Upper lobe of left lung (tissue), 6 donors: ENCODE results near the gene AMOTL1. TPM values are rescaled to one million over a fixed set of nuclear protein-coding genes. Genes with fewer than 3 reads are reported as not detected.

Experiments used
- ATAC-seq, 2 donors: fragments of 200-7000 bp; cut with Tn5 transposase; one replicate each; pipeline ENCODE4 v1.9.1; 2022; ENCODE audit warnings: mild to moderate bottlenecking in 2 of 2, moderate library complexity in 2 of 2; ENCODE audit not compliant: low FRiP score in 2 of 2
- DNase-seq, 2 donors: peaks; one replicate each; pipeline ENCODE4 v3.0.0-alpha.2; 2019 to 2020
- H3K27ac ChIP-seq, 4 donors: fragments of 200-600 bp; sonication (generic); one replicate each; pipeline ENCODE4 v1.5.1; 2016 to 2019
- H3K27me3 ChIP-seq, 4 donors: fragments of 200-600 bp; sonication (generic); one replicate each; pipeline ENCODE4 v1.5.1; 2017 to 2019
- H3K36me3 ChIP-seq, 4 donors: fragments of 200-600 bp; sonication (generic); one replicate each; pipeline ENCODE4 v1.5.1; 2016 to 2019
- H3K4me1 ChIP-seq, 4 donors: fragments of 200-600 bp; sonication (generic); one replicate each; pipeline ENCODE4 v1.5.1; 2018 to 2019
- H3K4me3 ChIP-seq, 4 donors: fragments of 200-600 bp; sonication (generic); one replicate each; pipeline ENCODE4 v1.5.1; 2017 to 2019; ENCODE audit warnings: mild to moderate bottlenecking in 2 of 4, moderate library complexity in 1 of 4
- H3K9me3 ChIP-seq, 4 donors: fragments of 200-600 bp; sonication (generic); one replicate each; pipeline ENCODE4 v1.5.1; 2018 to 2019
- EP300 ChIP-seq, 4 donors: sonication (generic); formaldehyde crosslinking; IDR thresholded peaks; one replicate each; pipeline ENCODE4 v1.5.1; 2017; ENCODE audit warnings: antibody characterized with exemption in 4 of 4, control low read depth in 2 of 4
- POLR2A ChIP-seq, 4 donors: fragments of 450-650 bp; IDR thresholded peaks; one replicate each; pipeline ENCODE4 v1.5.1; 2016 to 2017; ENCODE audit warnings: antibody characterized with exemption in 4 of 4, mild to moderate bottlenecking in 2 of 4
- POLR2AphosphoS5 ChIP-seq, 2 donors: sonication (generic); formaldehyde crosslinking; IDR thresholded peaks; one replicate each; pipeline ENCODE4 v1.5.1; 2017; ENCODE audit warnings: antibody characterized with exemption in 2 of 2
- WGBS, 2 donors: methylation state at CpG; one replicate each; pipeline ENCODE4 v1.1.5; 2017 to 2018; 5-methylcytosine and 5-hydroxymethylcytosine counted together
- total RNA-seq, 6 donors: library from RNA; depleted of rRNA in 4 of 6; stranded (reverse); fragments of >200 nt in 4 of 6; gene quantifications; one replicate each; pipeline versions ENCODE4 v1.1.0 to v1.2.1, GENCODE V29; 2016 to 2021
- TF ChIP-seq, protein P1 (sequence below), 6 experiments: fragments of 450-650 bp in 4 of 6; fragments of 200-600 bp in 2 of 6; sonication (generic) in 2 of 6; IDR thresholded peaks; one replicate each; pipeline ENCODE4 v1.5.1; 2016 to 2019; ENCODE audit warnings: antibody characterized with exemption in 6 of 6
- donor health status: DM: no; HTN: no; CAD: no; lungs with moderate emphysema.
- donor health status: DM: no; HTN: yes; CAD: no; lungs with severe emphysema.

AMOTL1 gene
- total RNA-seq, 6 donors from 2014 or later = 30.4 to 54.7 (median 46.1) TPM

DNA sequence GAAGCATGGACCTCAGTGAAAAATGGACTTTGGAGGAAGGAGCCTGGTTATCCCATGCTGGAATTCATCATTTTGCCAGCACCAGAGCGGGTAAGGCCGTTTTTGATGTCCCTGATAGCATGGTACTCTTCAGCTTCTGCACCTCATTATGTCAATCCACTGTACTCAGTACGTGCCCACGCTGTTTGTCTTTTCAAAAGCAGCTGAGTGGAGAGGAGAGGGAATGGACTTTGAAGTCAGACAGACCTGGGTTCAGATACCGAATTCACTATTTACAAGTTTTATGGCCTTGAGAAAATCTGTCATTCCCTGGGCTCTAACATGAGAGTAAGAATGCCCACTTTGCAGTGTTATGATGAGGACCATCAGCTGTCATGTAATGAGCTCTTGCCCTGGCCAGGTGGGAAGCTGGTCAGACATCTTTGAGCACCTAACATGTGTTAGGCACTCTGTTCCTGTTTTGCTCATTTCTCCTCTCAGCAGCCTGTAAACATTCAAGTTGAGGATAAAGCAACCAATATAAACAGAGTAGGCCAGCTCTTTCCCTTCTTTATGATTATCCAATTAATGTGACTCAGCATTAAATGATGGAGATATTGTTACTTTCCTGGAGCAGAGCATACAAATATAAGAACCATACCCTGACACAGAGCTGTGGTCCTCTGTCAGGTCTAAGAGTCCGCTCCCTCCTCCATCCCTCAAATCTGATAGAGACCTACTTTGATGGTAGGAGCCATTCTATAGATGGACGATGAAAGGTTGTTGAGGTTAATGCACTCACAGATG is 39.0 kb upstream of the AMOTL1 start:
- ATAC-seq (no peak), DNase-seq (no peak)
- H3K27me3 ChIP-seq = no peaks in the 10 kb centered on the region
- H3K27ac ChIP-seq = no peak overlapping the region
- 80 to 84% methylated on average over 7 of the region's 7 CpGs for WGBS, 2 donors
- TF ChIP-seq POLR2A (IDR thresholded peaks at IDR 0.05) (no peak), POLR2AphosphoS5 (IDR thresholded peaks at IDR 0.05) (no peak), EP300 (IDR thresholded peaks at IDR 0.05) (no peak)
- TF ChIP-seq, protein P1, sequence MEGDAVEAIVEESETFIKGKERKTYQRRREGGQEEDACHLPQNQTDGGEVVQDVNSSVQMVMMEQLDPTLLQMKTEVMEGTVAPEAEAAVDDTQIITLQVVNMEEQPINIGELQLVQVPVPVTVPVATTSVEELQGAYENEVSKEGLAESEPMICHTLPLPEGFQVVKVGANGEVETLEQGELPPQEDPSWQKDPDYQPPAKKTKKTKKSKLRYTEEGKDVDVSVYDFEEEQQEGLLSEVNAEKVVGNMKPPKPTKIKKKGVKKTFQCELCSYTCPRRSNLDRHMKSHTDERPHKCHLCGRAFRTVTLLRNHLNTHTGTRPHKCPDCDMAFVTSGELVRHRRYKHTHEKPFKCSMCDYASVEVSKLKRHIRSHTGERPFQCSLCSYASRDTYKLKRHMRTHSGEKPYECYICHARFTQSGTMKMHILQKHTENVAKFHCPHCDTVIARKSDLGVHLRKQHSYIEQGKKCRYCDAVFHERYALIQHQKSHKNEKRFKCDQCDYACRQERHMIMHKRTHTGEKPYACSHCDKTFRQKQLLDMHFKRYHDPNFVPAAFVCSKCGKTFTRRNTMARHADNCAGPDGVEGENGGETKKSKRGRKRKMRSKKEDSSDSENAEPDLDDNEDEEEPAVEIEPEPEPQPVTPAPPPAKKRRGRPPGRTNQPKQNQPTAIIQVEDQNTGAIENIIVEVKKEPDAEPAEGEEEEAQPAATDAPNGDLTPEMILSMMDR (IDR thresholded peaks at IDR 0.05) = no peak
- H3K9me3 ChIP-seq = no peaks in the 10 kb centered on the region
- peaks cover 4 to 15% (median 10%) of the 10 kb centered on the region in 4 donors for H3K4me1 ChIP-seq
- H3K4me3 ChIP-seq = no peak overlapping the region
- H3K36me3 ChIP-seq = no peaks in the 10 kb centered on the region

GRCh38 chr11:94730153-94730552 is 38.0 kb upstream of the AMOTL1 start:
- H3K9me3 ChIP-seq = no peaks in the 10 kb centered on the region
- H3K27me3 ChIP-seq = no peaks in the 10 kb centered on the region
- no peak for DNase-seq
- TF ChIP-seq, protein P1 (IDR thresholded peaks at IDR 0.05) = no peak
- TF ChIP-seq POLR2A (IDR thresholded peaks at IDR 0.05) (no peak), EP300 (IDR thresholded peaks at IDR 0.05) (no peak), POLR2AphosphoS5 (IDR thresholded peaks at IDR 0.05) (no peak)
- no peak for ATAC-seq
- no peaks in the 10 kb centered on the region for H3K36me3 ChIP-seq
- H3K4me1 ChIP-seq = peaks cover 4 to 15% (median 10%) of the 10 kb centered on the region in 4 donors
- peak overlapping the region in 1 of 4 donors; percentile 77 for H3K27ac ChIP-seq
- WGBS, 2 donors = 73 to 100% methylated on average over 1 of the region's 1 CpG
- H3K4me3 ChIP-seq = no peak overlapping the region

- Histone ChIP-seq H3K9me3 (no peaks in the 10 kb centered on the region), H3K27me3 (no peaks in the 10 kb centered on the region), H3K4me3 (no peak overlapping the region), H3K4me1 (peaks cover 4 to 15% (median 10%) of the 10 kb centered on the region in 4 donors), H3K27ac (peak overlapping the region; percentile 67 to 77 (median 72)), H3K36me3 (no peaks in the 10 kb centered on the region)
- WGBS, 2 donors = 62 to 69% methylated on average over 2 to 3 of the region's 3 CpGs
- DNase-seq = no peak
- peak; percentile 38 to 89 for ATAC-seq
- TF ChIP-seq EP300 (IDR thresholded peaks at IDR 0.05) (peak in 2 of 4 donors; percentile 44 to 69), POLR2AphosphoS5 (IDR thresholded peaks at IDR 0.05) (peak in 1 of 2 donors; percentile 19)
- TF ChIP-seq, protein P1 (IDR thresholded peaks at IDR 0.05) = no peak
These were observed 36.1 kb upstream of the AMOTL1 start for GRCh38 chr11:94731880-94732601.

DNA sequence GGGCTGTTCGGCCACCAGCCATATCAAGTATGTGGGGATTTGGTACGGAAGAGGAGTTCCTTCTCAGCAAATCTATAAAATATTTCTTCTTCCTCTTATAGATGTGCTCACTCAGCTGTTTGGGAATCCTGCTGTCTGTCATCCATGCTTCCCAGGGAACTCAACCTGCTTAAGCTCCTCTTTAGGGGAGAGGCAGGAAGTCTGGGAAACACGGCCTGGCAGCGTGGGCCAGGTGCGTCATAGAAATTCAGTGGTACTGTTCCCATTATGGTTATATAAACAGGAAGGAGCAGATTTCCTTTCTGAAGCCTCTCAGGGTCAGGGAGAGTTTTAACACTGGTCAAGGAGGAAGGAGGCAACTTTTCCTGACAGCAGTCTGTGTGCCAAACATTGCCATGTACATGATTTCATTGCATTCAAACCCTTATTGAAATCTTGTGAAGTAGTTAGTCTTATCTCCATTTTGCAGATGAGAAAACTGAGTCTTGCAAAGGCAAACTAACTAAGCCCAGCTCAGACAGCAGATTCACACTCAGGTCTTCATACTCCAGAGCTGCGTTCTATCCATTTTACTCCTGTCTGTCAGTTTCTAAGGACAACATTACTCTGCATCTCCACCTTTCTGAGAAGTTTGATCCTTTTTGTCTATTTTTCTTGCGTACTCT is 35.4 kb upstream of the AMOTL1 start:
- TF ChIP-seq POLR2A (IDR thresholded peaks at IDR 0.05) = no peak
- peak; percentile 27 to 97 (median 70) for TF ChIP-seq EP300 (IDR thresholded peaks at IDR 0.05)
- TF ChIP-seq POLR2AphosphoS5 (IDR thresholded peaks at IDR 0.05) = peak; percentile 85 to 93
- peaks cover 4 to 15% (median 10%) of the 10 kb centered on the region in 4 donors for H3K4me1 ChIP-seq
- H3K27me3 ChIP-seq = no peaks in the 10 kb centered on the region
- DNase-seq = peak in 1 of 2 donors; percentile 33
- H3K27ac ChIP-seq = peak overlapping the region; percentile 67 to 77 (median 72)
- H3K36me3 ChIP-seq = no peaks in the 10 kb centered on the region
- H3K4me3 ChIP-seq = no peak overlapping the region
- ATAC-seq = peak; percentile 28 to 52
- H3K9me3 ChIP-seq = no peaks in the 10 kb centered on the region
- 47 to 49% methylated on average over 7 of the region's 7 CpGs for WGBS, 2 donors
